GOT3 (cell line): ENCODE measurements around the gene LIMD2.

Experiments
- DNase-seq: peaks from one replicate; lab custom pipeline; 2025; ENCODE audit warnings: mixed read lengths; lab: John Stamatoyannopoulos, UW

LIMD2 gene

DNA sequence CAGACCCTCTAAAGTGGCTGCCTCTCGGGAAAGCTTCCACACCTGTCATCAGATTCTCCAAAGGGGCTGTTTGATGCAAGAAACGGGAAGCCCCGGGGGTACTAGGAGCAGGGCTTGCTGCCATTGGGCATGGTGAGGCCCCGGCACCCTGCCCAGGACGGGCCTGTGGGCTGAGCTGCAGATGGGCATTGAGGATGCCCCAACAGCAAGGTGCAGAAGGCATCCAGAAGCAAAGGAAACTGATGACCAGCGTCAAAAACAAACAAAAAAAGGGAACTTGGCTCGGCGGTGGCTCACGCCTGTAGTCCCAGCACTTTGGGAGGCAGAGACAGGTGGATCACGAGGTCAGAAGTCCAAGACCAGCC, 1.5 kb upstream of the LIMD2 start:
- DNase-seq: no peak

DNA sequence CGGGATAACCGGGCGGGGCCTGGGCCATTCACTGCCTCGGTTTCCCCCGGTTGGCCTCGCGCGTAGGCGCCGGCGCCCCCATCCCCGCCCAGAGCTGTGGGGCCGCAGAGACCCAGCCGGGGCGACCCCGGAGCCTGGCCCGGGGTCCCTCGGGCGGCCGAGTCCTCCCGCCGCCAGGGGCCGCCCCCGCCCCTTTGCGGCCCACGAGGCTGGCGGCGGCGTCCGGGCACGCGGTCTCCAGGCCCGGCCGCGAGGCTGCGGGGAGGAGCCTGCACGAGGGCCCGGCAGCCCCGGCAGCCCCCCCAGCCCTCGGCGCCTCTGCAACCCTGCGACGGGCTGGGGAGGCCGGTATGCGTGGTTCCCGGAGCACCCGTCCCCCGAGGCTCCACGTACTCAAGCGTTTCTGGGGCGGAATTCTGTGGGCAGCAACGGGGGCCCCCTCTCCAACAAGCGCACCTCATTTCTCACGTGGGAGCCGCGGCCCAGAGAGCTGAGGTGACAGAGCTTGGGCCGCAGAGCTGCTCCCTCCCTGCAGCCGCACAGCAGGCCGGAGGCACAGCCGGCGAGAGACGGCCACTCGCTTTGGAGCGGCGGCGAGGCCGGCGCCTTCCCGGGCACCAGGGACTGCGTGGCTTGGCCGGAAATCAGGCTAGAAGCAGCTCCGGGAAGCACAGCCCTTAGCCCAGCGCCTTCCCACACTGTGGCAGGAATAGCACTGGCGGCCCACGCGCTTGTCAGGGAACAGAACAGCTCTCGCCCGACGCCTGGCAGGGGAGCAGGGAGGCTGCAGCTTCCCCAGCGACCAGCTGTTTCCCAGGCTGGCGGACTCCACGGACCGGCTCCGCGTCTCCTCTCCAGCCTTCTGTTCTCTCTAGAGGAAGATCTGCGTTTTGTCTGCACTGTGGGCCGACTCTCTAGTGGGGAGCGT, 867 bp upstream of the LIMD2 start:
- no peak for DNase-seq

DNA sequence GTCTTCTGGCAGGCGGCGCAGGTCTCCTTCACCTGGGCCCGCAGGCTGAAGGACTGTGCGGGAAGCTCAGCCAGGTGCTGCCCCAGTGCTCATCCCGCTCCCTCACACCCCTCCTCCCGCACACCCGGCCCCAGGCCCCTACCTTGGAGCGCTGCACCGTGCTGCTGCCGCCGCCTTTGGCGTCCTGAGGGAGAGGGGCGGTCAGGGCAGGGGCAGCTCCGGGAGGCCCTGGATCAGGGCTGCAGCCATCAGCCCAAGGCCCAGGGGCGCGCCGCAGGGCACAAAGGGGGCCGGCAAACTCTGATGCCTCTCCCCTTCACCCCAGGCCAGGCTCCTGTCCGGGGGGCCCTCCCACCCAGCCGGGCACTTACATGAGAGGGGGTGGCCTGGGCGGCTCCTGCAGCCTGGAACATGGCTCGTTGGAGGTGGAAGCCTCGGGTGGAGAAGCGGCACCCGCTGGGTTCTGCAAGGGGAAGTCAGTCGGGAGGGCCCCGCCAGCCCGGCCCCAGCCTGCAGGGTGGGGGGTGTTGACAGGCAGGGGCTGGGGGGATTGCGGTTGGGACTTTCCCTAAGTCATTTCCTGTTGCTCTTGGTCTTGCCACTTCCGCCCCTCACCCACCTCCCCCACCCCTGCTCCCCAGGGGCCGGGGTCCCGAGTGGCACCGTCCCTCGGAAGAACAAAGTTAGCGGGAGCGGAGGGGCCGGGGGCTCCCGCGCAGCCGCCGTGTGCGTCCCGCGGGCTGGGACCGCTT, 863 bp downstream of the LIMD2 start:
- no peak for DNase-seq

DNA sequence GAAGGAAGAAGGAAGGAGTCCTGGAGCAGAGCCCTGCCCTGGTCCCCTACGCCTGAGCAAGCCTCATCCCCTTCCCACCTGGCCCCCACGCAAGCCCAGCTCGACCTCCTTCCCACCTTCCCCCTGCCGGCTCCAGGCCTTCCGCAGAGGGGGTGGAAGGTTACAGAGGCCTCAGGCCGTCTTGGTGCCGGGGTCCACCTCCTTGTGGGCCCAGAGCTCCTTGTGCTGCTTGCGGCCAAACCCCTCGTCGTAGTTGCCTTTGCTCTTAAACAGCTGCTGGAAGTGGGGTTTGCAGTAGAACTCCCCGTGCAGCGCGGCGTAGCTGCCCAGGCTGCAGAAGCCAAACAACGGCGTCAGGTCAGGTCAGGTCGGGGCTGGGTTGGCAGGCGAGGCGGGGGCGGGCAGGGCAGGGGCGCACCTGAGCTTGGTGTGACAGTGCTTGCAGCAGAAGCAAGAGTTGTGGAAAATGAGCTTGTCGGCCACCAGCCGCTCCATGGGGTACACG, 1.5 kb downstream of the LIMD2 start:
- no peak for DNase-seq

DNA sequence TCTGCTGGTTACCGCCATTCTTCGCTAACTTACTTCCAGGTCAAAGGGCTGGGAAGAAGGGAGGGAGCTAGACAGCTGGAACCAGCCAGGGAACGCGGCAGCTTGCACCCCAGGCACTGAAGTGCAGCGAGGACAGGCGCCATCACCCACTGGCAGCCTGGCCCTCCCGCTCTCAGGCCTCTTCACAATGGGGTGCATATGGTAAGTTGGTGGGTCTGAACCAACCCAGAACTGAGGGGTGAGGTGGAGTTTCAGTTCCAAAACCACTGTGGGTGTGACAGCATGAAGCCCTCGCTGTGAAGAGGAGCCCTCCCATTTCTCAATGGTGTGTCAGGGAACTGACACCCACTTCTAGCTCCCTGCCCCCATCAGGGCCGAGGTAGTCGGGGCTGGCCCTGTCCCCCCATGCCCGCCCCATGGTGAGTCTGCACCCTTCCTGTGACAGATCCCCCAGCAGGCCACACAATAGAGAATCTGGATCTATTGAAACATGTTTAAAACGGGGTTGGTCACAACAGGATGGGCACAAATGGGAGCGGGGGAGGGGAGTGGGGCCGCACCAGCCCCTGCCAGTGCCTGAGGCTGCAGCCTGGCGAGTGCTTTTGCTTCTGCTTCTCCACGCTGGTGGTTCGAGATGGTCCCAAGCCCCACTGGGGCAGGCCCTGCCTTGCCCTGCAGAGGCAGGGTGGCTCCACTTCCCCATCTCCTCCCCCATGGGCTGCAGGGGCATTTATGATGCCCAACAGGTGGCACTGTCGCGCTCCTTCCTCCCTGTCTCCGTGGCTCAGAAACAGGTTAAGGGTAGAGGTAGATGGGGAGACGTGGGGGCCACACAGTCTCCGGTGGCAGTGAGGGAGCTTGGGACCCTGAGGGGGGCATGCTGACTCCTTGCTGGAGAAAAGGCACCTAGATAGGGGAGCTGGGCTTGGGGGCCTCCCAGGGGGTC, 2.3 kb downstream of the LIMD2 start:
- no peak for DNase-seq

DNA sequence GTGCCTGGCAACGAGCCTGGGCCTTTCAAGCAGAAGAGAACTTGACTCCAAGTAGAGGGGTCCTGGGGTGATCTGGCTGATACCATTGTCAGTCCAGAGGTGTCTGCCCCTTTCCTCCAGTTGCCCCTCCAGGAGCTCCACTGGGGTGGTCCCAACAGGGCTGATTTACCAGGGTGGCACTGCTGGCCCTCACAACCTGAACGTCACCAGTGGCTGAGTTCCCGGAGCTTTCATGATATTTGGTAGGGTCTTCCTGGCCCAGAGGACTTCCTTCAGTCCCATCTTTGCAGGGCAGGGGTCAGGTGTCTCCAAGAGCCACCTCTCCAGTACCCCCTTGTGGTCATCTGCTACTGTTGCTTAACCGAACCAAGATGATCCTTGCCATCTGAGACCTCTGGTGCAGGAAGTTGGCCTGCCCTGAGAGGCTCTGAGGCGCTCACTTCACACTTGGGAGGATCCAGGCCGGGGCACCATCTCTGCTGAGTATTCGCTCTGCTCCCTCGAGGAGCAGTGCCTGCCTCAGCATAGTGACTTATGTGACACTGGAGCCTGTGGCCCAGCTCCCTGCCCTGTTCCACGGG, 3.5 kb downstream of the LIMD2 start:
- DNase-seq: no peak

DNA sequence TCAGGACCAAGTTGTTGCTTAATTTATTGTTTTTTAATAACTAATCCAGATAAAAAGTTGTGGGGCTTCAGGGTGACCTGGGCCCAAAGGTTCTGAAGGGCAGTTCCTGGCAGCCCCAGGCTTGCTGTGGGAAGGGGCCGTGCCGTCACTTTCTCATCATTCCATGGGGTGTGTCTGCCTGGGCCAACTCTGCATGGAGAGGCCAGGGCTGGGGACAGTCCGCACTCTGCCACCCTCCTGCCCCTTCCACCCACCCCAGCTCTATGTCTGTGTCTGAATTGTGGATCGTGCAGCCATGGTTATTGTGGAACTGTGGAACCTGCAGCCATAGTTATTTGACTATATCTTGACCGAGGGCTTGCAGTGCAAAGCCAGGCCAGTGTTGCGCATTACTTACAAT, 4.0 kb downstream of the LIMD2 start:
- DNase-seq: no peak

DNA sequence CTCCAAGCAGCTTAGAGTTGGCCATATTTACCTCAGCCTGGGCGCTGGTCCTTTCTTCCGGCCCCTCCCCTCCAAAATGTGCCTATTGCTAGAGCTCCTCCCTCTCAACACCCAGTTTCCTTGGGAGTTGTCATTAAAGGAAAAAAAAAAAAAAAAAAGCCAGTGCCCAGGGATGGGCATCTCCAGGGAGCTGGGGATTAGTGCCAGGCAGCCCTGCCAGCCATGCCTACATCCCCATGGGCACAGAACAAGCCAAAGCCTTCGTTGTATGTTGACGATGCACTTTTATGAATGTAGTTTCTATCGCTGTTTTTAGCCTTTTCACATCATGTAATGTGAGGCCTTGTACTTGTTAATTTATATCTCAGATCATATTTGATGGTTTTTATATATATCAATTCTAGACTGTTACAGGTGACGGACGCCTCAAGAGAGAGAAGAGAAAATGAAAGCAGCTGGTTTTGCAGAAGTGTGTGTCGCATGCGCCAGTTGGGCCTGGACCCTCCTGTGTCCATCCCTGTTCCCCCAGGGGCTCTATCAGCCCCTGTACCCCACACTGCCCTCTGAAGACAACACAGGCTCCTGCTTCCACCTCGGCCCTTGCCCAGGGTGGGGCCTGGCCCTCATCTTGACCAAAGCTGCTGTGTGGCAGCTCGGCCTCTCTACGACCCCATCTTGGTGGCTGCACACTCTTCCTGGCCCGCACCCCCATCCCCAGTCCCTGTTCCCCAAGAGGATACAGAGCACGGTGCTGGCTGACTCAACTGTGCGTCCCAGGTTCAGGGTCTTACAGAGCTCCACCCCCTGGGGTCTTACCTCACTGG, 4.8 kb downstream of the LIMD2 start:
- no peak for DNase-seq

DNA sequence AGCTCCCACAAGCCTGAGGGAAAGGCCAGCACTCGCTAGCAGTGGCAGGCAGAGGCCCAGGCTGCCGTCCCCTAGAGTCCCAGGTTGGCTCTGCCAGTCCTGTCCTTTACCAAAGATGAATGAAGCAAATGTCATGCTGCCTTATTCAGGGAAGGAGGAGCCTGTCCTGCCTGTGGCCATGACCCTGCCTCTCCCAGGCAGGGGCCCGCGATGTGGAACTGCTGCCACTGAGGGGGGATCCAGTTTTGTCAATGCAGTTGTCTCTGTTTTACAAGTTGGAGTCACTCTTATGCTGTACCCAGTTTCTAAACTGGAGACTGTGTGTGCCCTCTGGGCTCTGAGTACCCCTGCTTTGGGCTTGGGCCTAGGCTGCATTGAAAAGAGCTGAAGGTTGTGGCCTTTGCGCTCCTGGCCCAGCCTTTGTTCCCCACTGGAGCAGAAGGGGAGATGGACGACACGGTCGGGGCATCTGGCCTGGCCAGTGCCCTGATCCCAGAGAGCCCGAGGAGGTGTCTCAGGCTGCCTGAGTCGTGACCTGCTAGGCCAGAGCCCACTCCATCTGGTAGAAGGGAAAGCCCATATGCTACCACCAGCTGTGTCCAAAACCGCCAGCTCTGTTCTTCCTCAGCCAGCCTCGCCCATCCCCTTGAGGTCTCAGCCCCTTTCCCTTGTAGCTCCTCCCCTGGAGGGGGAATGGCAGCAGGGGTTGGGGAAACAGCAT, 5.5 kb downstream of the LIMD2 start:
- DNase-seq: no peak

DNA sequence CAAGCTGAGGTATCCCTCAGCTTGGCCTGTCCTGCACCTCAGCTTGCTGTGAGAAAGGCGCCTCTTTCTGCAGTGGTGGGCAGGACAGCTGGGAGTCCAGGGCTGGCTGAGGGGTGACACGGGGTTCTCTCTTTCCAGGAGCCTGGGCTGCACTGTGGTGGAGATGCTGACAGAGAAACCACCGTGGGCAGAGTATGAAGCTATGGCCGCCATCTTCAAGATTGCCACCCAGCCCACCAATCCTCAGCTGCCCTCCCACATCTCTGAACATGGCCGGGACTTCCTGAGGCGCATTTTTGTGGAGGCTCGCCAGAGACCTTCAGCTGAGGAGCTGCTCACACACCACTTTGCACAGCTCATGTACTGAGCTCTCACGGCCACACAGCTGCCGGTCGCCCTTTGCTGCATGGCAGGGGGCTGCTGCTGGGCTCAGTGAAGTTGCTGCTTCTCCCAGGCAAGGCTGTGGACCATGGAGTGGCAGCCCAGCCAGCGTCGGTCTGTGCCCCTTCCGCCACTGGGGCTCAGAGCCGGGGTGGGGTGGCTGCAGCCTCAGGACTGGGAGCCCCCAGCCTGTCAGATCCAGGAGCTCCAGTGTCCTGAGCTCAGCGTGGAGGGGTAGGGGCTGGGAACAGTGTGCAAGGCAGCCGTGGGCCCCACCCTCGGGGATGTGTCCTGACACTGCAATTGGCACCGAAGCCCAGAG, 6.4 kb downstream of the LIMD2 start:
- DNase-seq: no peak

DNA sequence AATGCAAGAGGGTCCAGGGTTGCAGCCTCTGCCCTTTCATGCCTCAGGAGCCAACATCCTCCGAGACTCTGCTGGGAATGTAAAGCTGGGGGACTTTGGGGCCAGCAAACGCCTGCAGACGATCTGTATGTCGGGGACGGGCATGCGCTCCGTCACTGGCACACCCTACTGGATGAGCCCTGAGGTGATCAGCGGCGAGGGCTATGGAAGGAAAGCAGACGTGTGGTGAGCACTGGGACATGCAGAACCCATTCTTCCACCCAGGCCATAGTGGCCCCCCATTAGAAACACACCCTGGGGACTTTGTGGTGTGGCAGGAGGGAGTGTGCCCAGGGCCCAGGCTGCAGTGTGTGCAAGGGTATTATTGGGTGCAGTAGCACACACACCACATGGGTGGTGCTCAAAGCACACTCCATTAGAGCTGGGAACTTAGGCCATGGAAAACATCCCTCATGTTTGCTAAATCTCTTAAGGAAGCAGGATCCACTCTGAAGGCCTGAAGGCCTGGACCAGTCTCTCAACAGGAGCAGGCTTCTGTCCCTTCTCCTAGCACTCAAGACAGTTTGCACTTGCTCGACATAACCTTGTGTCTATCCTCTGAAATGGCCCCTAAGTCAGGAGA, 7.6 kb downstream of the LIMD2 start:
- DNase-seq: no peak

DNA sequence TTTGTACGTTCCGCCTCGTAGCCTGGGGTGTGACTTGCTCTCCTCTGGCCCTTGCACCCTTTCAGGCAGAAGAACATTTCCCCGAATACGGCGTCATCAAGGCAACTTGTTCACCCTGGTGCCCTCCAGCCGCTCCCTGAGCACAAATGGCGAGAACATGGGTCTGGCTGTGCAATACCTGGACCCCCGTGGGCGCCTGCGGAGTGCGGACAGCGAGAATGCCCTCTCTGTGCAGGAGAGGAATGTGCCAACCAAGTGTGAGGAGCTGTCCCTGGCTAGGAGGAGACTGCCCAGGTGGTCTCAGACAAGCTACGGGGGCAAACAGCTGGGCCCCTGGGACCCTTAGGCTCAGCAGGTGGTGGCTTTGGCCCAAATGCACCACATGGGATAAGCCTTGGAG, 10.4 kb downstream of the LIMD2 start:
- DNase-seq: no peak

DNA sequence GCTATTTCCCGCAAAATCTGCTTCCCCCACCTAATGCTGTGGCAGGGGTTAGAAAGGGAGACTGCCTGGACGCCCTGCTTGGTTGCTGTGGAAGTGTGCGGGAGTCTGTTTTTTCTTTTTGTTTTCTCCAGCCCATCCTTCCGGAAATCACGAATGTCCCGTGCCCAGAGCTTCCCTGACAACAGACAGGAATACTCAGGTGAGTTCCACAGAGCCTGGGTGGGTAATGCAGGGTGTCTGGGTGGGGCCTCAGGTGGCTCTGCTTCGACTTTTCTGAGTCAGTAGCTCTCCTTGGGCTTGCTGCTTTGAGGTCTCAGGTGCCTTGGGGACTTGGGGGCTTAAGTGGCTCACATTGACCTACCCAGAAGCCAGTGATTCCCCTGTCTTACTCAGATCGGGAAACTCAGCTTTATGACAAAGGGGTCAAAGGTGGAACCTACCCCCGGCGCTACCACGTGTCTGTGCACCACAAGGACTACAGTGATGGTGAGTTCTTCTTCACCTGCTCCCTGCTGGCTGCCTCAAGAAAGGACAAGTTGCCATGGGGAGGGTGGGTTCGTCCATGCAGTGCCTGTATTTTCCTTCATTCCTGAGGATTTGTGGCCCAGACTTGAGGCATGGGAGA, 11.4 kb downstream of the LIMD2 start:
- DNase-seq: no peak

DNA sequence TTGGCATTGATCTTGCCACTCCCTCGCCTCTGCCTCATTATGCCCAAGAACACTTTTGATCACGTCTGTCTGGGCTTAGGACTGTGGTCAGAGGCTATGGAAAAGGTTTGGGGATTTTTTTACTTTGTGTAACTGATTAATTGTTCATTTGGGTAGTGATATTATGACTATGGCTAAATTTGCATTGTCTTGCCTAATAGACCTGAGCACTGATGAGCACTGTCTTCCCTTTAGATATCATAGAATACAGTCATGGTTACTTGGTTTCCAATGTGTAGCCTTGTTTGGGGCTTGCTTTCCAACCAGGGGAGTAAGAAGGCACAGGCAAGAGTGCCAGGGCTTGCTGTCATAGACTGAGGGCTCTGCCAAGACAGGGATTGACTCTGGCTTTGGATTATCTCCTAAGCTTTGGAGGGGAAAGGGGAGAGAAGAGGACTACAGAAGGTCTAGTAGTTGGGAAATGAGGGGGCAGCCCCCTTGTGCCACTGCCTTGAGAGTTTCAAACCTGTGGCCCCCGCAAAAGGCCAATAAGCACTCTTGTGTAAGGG, 13.7 kb downstream of the LIMD2 start:
- no peak for DNase-seq

DNA sequence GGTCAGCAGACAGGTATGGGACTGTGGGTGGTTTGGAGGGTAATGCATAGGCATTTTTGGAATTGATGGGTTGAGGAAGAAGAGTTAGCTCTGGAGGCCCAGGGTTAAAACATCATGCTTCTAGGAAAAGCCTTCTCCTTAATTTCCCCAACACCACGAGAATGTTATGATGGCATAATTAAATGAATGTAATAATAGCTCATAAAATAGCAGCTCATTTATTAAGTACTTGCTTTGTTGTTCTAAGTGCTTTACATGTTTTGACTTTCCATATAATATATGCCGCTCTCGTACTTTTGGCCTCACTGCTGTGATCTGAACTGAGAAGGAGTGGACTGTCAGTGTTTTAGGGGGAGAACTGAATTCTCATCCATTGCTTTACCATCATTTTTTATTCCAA, 14.3 kb downstream of the LIMD2 start:
- DNase-seq: no peak

DNA sequence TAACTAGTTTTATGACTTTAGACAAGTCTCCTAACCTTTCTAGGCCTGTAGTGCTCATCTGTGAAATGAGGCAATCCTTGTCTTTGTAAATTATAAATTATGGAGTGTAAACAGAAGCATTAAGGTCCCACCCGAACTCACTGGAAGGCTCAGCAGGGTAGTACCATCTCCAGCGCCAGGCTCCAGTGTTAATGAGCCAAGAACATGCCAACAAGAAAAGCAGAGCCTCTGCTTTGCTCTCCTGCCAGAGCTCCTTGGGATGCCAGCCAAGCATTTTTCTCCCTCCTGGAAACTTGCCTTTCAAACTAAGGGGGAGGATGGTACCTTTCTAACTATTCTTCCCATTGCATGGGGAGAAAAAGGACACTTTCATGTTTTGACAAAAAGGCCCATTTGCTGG, 14.9 kb downstream of the LIMD2 start:
- no peak for DNase-seq

DNA sequence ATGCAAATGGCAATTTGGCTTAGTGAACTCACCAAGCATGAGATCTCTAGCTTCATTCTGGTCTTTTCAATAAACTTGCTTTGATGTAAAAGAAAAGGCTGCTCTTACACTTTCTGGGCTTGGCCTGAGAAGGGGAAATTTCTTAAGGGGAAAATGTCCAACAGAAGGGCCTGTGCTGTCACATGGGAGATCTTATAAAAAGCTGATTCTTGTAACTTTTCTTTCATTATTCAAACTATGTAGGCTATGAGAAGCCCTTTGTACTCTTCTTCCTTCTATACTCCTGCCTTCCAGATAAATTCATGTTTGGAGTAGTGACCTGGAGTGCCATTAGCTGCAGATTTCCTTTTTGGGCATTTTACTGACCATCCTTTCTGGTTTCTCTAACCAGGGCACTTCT, 16.9 kb downstream of the LIMD2 start:
- DNase-seq: no peak

DNA sequence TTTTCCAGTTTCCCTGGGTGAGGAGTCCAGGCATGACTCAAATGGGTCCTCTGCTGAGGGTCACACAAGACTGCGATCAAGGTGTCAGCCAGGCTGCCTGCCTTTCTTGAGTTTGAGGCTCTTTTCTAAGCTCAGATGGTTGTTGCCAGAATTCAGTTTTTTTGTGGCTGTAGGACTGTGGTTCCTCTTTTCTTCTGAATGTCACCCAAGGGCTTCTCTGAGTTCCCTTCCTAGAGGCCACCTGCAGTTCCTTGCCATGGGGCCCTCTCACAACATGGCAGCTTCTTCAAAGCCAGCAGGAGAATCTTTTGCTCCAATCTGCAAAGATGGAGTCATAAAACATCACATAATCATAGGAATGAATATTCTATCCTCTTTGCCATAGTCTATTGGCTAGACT, 17.5 kb downstream of the LIMD2 start:
- no peak for DNase-seq
